Sigmoid colon (tissue), 4 donors: Measurements from ENCODE around the gene TWF2.

Source experiments
- POLR2A ChIP-seq, 2 donors: fragments of 450-650 bp; IDR thresholded peaks; one replicate each; pipeline ENCODE4 v1.6.1; 2016; ENCODE audit warnings: antibody characterized with exemption in 2 of 2, mild to moderate bottlenecking in 2 of 2, moderate library complexity in 2 of 2
- POLR2AphosphoS5 ChIP-seq, 4 donors: sonication (generic); formaldehyde crosslinking; IDR thresholded peaks; one replicate each; pipeline ENCODE4 v1.6.1; 2017; ENCODE audit warnings: antibody characterized with exemption in 4 of 4
- TF ChIP-seq, protein P1 (sequence below), 4 experiments: fragments of 450-650 bp in 3 of 4; fragments of 200-600 bp in 1 of 4; IDR thresholded peaks; one replicate each; pipeline ENCODE4 v1.5.1; 2016 to 2019; ENCODE audit warnings: antibody characterized with exemption in 4 of 4, mild to moderate bottlenecking in 3 of 4, moderate library complexity in 2 of 4

DNA sequence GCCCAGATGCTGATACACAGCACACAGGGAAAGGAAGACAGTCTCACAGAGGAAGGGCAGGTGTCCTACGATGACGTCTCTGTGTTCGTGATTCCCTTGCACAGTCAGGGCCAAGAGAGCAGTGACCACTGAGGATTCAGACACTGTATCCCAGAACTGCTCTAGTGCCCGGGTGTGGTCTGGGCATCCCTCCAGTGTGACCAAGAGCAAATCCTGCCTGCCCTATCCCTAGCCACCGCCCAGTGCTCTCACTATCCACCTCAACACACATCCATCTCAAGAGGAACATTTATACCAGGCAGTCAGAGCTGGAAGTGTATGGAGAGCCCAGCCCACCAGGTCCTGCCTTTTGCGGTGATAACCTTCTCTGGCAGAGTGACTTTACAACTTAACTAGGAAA is 10.7 kb upstream of the TWF2 start:
- TF ChIP-seq POLR2A (IDR thresholded peaks at IDR 0.05) (no peak), POLR2AphosphoS5 (IDR thresholded peaks at IDR 0.05) (no peak)
- TF ChIP-seq, protein P1, sequence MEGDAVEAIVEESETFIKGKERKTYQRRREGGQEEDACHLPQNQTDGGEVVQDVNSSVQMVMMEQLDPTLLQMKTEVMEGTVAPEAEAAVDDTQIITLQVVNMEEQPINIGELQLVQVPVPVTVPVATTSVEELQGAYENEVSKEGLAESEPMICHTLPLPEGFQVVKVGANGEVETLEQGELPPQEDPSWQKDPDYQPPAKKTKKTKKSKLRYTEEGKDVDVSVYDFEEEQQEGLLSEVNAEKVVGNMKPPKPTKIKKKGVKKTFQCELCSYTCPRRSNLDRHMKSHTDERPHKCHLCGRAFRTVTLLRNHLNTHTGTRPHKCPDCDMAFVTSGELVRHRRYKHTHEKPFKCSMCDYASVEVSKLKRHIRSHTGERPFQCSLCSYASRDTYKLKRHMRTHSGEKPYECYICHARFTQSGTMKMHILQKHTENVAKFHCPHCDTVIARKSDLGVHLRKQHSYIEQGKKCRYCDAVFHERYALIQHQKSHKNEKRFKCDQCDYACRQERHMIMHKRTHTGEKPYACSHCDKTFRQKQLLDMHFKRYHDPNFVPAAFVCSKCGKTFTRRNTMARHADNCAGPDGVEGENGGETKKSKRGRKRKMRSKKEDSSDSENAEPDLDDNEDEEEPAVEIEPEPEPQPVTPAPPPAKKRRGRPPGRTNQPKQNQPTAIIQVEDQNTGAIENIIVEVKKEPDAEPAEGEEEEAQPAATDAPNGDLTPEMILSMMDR (IDR thresholded peaks at IDR 0.05), result no peak
